Testis (tissue), 3 donors: Measurements from ENCODE around the gene COL23A1. TPM values are rescaled to one million over a fixed set of nuclear protein-coding genes. Genes with fewer than 3 reads are reported as not detected.
A peak's percentile ranks its signal among the peaks of the same experiment; 100 is the strongest.

Experiments used
- DNase-seq: peaks from one replicate; pipeline ENCODE4 v3.0.0-alpha.2; 2019
- H3K27ac ChIP-seq, 2 donors: fragments of 200-600 bp; sonication (generic); one replicate each; pipeline ENCODE4 v1.5.1; 2019
- H3K27me3 ChIP-seq: fragments of 200-600 bp; sonication (generic); one replicate; pipeline ENCODE4 v1.5.1; 2019
- H3K36me3 ChIP-seq: fragments of 200-600 bp; sonication (generic); one replicate; pipeline ENCODE4 v1.5.1; 2017; ENCODE audit warnings: low read depth; ENCODE audit errors: missing control alignments
- H3K4me1 ChIP-seq: fragments of 200-600 bp; sonication (generic); one replicate; pipeline ENCODE4 v1.5.1; 2019
- H3K4me3 ChIP-seq, 2 donors: fragments of 200-600 bp; sonication (generic); one replicate each; pipeline ENCODE4 v1.5.1; 2017 to 2019
- H3K9me3 ChIP-seq: fragments of 200-600 bp; sonication (generic); one replicate; pipeline ENCODE4 v1.5.1; 2017
- POLR2A ChIP-seq: fragments of 450-650 bp; IDR thresholded peaks from one replicate; pipeline ENCODE4 v1.6.1; 2017; ENCODE audit warnings: antibody characterized with exemption, mild to moderate bottlenecking, moderate library complexity
- WGBS, 2 donors: methylation state at CpG; one replicate each; pipeline ENCODE4 v1.1.5; 2018; 5-methylcytosine and 5-hydroxymethylcytosine counted together
- intact Hi-C: fragments of 100-400 bp; cut with DNase I; formaldehyde crosslinking; loops from one replicate; pipeline ENCODE4 v1.15.1; 2023; ENCODE audit warnings: low total_unique reads
- polyA plus RNA-seq: library from polyadenylated mRNA; stranded (reverse); fragments of 350-450 nt; fragmentation: Illumina TruSeq; extraction: RNeasy Lipid Tissue Mini Kit (QIAGEN cat#74804); gene quantifications from one replicate; pipeline ENCODE4 v1.2.3, GENCODE V29; 2014; ENCODE audit warnings: low read depth, low replicate concordance; ENCODE audit not compliant: insufficient read depth
- total RNA-seq, 2 donors: library from RNA; depleted of rRNA; stranded (reverse); fragments of >200 nt; gene quantifications; one replicate each; pipeline ENCODE4 v1.2.3, GENCODE V29; 2016
- TF ChIP-seq, protein P1 (sequence below), 3 experiments: fragments of 450-650 bp in 2 of 3; fragments of 200-600 bp in 1 of 3; sonication (generic) in 1 of 3; IDR thresholded peaks; one replicate each; pipeline ENCODE4 v1.5.1; 2016 to 2019; ENCODE audit warnings: antibody characterized with exemption in 3 of 3, mild to moderate bottlenecking in 2 of 3, moderate library complexity in 1 of 3

The COL23A1 gene
- total and polyA plus RNA-seq, 3 donors from 2014 or later, result 4.3 to 5.5 (median 5.0) TPM

DNA sequence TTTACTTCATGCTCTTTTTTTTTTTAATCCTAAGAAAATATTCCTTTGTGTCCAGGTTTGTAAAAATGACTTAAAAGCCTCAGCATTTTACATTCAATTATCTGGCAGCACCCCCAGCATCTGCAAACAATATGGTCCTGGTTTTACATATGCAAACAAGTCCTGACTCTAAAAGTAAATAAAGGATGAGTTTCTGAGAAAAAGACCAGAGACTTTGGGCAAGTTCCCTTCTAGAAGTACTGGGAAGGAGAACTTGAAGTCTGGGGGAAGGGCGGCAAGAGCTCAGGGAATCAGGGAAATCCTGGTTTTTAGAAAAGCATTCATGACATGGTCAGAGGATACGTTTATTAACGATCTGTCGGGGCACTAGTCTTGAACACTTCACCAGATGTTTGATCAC, 25.8 kb downstream of the COL23A1 start:
- Histone ChIP-seq H3K4me1 (peaks cover 14% of the 10 kb centered on the region), H3K27me3 (no peaks in the 10 kb centered on the region), H3K27ac (no peak overlapping the region), H3K9me3 (no peaks in the 10 kb centered on the region), H3K4me3 (no peak overlapping the region), H3K36me3 (no peaks in the 10 kb centered on the region)
- 63 to 66% methylated on average over 4 of the region's 4 CpGs for WGBS, 2 donors
- no peak for DNase-seq
- TF ChIP-seq, protein P1, sequence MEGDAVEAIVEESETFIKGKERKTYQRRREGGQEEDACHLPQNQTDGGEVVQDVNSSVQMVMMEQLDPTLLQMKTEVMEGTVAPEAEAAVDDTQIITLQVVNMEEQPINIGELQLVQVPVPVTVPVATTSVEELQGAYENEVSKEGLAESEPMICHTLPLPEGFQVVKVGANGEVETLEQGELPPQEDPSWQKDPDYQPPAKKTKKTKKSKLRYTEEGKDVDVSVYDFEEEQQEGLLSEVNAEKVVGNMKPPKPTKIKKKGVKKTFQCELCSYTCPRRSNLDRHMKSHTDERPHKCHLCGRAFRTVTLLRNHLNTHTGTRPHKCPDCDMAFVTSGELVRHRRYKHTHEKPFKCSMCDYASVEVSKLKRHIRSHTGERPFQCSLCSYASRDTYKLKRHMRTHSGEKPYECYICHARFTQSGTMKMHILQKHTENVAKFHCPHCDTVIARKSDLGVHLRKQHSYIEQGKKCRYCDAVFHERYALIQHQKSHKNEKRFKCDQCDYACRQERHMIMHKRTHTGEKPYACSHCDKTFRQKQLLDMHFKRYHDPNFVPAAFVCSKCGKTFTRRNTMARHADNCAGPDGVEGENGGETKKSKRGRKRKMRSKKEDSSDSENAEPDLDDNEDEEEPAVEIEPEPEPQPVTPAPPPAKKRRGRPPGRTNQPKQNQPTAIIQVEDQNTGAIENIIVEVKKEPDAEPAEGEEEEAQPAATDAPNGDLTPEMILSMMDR (IDR thresholded peaks at IDR 0.05), result no peak
- TF ChIP-seq POLR2A, result no peak
- intact Hi-C loops, result no loop called here

DNA sequence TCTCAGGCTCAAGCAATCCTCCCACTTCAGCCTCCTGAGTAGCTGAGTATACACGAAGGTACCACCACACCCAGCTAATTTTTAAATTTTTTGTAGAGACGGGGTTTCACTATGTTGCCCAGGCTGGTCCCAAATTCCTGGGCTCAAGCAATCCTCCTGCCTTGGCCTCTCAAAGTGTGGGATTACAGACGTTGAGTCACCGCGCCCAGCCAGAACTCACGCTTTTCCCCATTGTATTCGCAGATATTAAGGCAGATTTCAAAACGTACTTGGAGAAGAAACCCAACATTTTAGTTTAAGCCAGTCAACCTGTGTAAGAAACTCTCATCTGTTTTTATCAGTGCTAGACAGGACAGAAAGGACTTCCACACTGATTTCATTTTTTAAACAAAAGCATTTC, 26.6 kb downstream of the COL23A1 start:
- no peaks in the 10 kb centered on the region for H3K27me3 ChIP-seq
- TF ChIP-seq, protein P1 (IDR thresholded peaks at IDR 0.05), result no peak
- TF ChIP-seq POLR2A, result no peak
- 66 to 72% methylated on average over 8 of the region's 8 CpGs for WGBS, 2 donors

DNA sequence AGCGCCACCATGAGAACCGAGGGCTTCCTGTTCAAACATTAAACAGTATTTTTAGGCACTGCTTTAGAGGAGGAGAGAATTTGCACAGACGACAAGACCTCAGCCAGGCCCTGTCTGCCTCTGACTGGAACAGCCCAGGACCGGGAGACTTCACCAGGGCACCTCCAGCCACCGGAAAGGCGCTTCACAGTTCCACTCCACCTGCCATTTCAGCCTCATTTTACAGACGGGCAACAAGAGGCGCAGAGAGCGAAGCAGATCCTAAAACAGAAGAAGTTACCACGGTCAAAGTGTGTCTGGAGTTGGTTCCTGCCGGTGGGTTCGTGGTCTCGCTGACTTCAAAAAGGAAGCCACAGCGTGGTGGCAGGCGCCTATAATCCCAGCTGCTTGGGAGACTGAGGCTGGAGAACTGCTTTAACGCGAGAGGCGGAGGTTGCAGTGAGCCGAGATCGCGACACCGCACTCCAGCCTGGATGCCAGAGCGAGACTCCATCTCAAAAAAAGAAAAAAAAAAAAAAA, 28.4 kb downstream of the COL23A1 start:
- peaks cover 14% of the 10 kb centered on the region for H3K4me1 ChIP-seq
- H3K27me3 ChIP-seq, result no peaks in the 10 kb centered on the region
- H3K36me3 ChIP-seq, result no peaks in the 10 kb centered on the region
- TF ChIP-seq, protein P1 (IDR thresholded peaks at IDR 0.05), result no peak
- TF ChIP-seq POLR2A, result no peak
- H3K27ac ChIP-seq, result peak overlapping the region in 1 of 2 donors; percentile 47
- H3K4me3 ChIP-seq, result peak overlapping the region; percentile 18 to 34
- 72 to 73% methylated on average over 19 to 23 of the region's 23 CpGs for WGBS, 2 donors
- DNase-seq, result no peak
- intact Hi-C loops, result no loop called here
- no peaks in the 10 kb centered on the region for H3K9me3 ChIP-seq

More for the DNA sequence above, 26.6 kb downstream of the COL23A1 start:
- intact Hi-C loops, result no loop called here
- DNase-seq, result no peak
- H3K4me1 ChIP-seq, result peaks cover 14% of the 10 kb centered on the region
- H3K4me3 ChIP-seq, result no peak overlapping the region
- no peak overlapping the region for H3K27ac ChIP-seq
- H3K36me3 ChIP-seq, result no peaks in the 10 kb centered on the region
- no peaks in the 10 kb centered on the region for H3K9me3 ChIP-seq

DNA sequence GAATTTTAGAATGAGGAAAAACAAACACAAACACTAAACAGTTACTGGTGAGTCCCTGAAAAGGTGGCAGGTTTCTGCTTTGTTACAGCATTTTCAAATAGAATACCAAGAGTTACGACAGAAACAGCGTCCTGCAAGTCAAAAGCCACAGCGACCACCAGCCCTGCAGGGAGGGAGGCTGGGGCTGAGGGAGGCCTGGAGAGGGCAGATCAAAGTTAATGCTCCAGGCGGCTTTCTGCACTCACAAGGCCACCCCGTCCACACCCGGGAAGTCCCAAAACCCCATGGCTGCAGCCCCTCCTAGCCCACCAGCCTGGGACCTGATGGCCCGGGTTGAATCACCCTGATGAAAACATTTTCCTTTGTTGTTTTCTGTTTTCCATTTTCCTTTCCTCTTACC, 29.3 kb downstream of the COL23A1 start:
- no peaks in the 10 kb centered on the region for H3K36me3 ChIP-seq
- H3K9me3 ChIP-seq, result no peaks in the 10 kb centered on the region
- H3K4me3 ChIP-seq, result no peak overlapping the region
- H3K27ac ChIP-seq, result peak overlapping the region in 1 of 2 donors; percentile 47
- H3K27me3 ChIP-seq, result no peaks in the 10 kb centered on the region
- no peak for DNase-seq
- 50 to 57% methylated on average over 7 of the region's 7 CpGs for WGBS, 2 donors
- peaks cover 14% of the 10 kb centered on the region for H3K4me1 ChIP-seq
- intact Hi-C loops, result no loop called here
- no peak for TF ChIP-seq POLR2A
- TF ChIP-seq, protein P1 (IDR thresholded peaks at IDR 0.05), result no peak

DNA sequence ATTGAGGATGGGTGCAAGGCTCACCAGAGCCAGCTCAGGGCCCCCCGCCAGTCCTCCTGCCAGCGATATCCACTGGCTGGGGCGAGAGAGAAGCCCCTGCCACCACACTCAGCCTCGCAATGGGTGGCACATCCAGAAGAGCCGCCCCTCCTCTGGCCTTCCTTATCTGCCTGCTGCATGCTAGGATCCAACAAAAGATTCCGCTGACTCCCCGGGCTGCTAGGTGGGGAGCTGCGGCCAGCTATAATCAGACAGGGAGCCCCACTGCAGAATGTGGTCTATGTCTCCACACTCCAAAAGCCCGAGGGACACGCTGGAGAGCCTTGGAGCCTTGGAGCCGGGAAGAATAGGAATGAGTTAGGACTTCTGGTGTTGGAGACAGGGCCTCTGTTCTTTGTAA, 32.8 kb downstream of the COL23A1 start:
- no peak for DNase-seq
- no peaks in the 10 kb centered on the region for H3K9me3 ChIP-seq
- 91 to 94% methylated on average over 10 to 11 of the region's 11 CpGs for WGBS, 2 donors
- H3K4me1 ChIP-seq, result peaks cover 14% of the 10 kb centered on the region
- no peaks in the 10 kb centered on the region for H3K36me3 ChIP-seq
- no peaks in the 10 kb centered on the region for H3K27me3 ChIP-seq
- no peak overlapping the region for H3K4me3 ChIP-seq
- intact Hi-C loops, result loop anchor here (10.0 kb wide), 1 partner anchor 283 kb away; no protein-coding TSS in a partner anchor
- no peak overlapping the region for H3K27ac ChIP-seq
- TF ChIP-seq POLR2A, result no peak
- TF ChIP-seq, protein P1 (IDR thresholded peaks at IDR 0.05), result no peak
